ENCODE data around the gene PPP2R5C. TPM values are rescaled to one million over a fixed set of nuclear protein-coding genes. Genes with fewer than 3 reads are reported as not detected.
A peak's percentile ranks its signal among the peaks of the same experiment; 100 is the strongest.
"Not testable (repeated sequence)": the region's sequence is repeated elsewhere in the genome, so short reads cannot be mapped to it uniquely, and the experiment has no call there.

The PPP2R5C gene
- total RNA-seq, 1 donor from 2014 or later, result 174 TPM

DNA sequence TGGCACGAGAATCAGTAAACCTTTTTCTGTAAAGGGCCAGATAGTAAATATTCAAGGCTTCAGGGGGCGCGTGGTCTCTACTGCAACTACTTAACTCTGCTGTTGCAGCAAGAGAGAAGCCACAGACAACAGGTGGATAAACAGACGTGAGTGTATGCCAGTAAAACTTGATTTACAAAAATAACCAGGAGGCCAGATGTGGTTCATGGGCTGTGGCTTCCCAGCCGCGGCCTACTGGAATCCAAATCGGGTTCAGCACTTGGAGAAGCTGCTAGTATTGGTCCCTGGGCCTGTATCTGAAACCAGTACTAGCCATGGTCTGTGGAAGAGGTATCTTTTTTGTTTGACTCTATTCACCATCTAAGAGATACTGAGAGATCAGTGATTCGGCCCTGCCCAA, 13.3 kb downstream of the PPP2R5C start:
- FAIRE-seq (no peak), DNase-seq (ENCODE audit: low spot score in 2 of 2) (no peak)

DNA sequence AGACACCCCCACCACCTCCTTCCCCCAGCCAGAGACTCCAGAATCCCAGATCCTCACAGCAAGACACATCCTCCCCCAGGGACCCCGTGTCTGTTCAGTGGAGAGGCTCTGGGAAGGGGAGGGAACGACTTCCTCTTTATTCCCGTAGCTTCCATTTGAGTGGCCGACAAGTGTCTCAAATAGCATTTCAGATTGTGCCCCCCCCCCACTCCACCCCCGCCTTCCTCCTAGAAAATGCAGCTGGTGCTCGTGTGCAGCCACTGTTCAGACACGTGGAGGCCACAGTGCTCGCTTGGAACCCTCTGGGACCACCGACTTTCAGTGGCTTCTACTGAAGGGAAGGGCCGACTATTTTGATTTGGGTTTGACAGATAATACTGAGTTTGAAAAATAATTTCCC, 14.3 kb downstream of the PPP2R5C start:
- no peak for DNase-seq (ENCODE audit: low spot score in 2 of 2)
- FAIRE-seq, result no peak

DNA sequence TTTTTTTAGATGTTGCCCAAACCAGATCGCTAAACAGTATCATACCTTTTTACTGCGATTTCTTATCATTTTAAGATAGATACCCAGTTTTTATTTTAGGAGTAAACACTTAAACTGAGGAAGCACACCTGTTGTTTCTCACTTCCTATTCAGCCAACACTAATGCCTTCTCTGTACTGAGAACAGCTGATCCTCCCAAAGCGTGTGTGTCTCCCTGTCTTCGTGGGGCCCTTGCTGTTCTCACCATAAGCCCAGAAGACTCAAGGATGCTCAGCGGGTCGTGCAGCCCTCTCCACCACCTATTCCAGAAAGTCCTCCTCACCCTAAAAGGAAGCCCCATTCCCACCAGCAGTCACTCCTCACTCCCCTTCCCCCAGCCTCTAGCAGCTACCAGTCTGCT, 14.8 kb downstream of the PPP2R5C start:
- no peak for FAIRE-seq
- no peak for DNase-seq (ENCODE audit: low spot score in 2 of 2)

- FAIRE-seq (no peak), DNase-seq (ENCODE audit: low spot score in 2 of 2) (no peak)
These were observed 18.9 kb downstream of the PPP2R5C start for GRCh38 chr14:101780390-101780789.

DNA sequence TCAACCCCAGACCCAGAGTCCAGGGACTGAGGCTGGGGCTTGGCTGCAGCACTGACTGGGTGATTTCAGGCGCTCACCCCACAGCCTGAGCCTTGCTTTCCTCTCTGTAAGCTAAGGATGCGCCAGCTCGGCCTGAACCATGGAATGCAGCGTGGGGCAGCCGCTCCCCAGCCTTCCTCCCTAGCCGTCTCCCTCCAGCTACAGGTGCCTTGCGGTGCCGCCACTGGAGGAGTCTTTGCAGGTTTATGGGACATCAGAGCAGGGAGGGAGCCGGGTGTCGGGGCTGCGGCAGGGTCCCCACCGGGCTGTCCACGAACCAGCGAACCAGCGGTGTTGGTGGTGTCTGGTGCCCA, 19.4 kb downstream of the PPP2R5C start:
- FAIRE-seq (no peak), DNase-seq (ENCODE audit: low spot score in 2 of 2) (peak in 1 of 2 donors; percentile 37)

DNA sequence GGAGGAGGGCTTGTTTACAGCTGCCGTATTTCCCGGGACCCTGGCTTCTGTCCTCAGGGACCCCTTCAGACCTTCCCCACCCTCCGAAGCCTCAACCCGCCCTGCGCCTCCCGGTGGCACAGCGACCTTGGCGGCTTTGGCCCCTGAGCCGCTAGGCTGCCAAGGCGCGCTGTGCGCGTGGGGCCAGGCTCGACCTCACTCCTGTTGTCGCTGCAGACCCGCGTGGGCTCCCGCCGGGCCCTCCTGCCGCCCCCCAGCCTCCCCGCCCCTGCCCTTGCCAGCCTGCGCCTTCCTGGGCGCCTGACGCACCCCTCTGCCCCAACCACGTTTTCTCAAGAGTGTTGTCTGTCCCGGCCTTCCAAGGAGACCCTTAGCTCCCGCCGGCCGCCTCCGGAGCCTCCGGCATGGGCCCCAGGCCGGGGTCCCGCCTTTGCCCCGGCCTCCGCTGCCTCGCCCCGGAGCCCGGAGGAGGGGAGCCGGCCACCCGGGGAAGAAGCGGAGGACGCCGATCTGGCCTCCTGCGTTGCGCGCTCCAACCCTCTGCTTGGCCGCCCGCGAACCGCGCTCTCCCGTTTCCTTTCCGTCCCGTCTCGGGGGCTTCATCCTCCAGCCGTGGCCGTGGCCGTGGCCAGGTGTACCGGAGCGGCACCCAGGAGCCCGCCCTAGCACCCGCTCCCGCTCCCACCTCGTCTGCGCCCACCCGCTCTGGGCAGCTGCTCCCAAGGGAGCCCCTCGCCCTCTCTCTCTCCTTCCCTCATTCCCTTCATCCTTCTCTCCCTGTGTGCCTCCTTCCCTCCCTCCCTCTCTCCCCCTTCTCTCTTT, 19.9 kb downstream of the PPP2R5C start:
- FAIRE-seq (no peak), DNase-seq (ENCODE audit: low spot score in 2 of 2) (peak in 1 of 2 donors; percentile 53)

- FAIRE-seq (no peak), DNase-seq (ENCODE audit: low spot score in 2 of 2) (no peak)
These were observed 21.9 kb downstream of the PPP2R5C start for GRCh38 chr14:101783260-101784016.

GRCh38 chr14:101784631-101785030, 23.1 kb downstream of the PPP2R5C start:
- FAIRE-seq (no peak), DNase-seq (ENCODE audit: low spot score in 2 of 2) (no peak)

DNA sequence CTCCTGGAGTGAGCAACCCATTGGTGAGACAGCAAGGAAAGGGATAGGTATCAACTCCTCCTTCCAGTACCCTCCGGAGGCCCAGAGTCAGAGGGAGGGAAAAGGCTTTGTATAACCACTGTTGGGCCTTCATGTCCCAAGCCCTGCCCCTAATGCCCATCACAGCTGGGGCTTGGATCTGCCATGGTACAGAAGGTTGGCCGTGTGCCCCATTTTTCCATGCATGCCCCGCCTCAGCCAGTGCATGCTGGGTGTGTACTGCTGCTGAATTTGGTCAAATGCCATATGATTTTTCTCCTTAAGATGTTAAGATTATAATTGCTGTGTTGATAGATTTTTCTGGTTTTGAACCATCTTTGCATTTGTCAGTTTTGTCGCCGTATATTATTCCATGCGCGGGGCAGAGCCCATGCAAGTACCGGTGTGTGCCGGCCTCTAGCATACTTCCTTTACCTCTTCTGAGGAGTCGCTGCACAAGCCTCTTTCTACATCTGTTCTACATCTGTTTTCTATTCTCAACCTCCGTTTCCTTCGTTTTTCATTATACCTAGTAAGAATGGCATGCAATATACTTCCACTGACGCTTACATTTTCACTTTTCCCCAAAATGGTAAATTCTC, 26.6 kb downstream of the PPP2R5C start:
- no peak for DNase-seq (ENCODE audit: low spot score in 2 of 2)

DNA sequence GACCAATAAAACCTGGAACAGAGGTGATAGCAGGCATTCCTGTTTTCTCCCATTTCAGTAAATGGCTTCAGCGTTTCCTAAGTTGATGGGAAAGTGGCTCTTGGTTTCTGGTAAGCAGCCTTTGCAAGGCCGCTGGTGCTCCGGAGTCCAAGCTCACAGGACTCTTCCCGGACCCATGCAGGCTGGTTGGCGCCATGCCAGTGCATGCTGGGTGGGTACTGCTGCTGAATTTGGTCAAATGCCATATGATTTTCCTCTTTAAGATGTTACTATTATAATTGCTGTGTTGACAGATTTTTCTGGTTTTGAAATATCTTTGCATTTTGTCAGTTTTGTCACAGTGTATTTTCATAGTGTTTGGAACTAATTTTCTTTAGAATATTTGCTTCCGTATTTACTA, 27.7 kb downstream of the PPP2R5C start:
- DNase-seq (ENCODE audit: low spot score in 2 of 2), result no peak
- FAIRE-seq, result no peak

More for the DNA sequence above, 26.6 kb downstream of the PPP2R5C start:
- no peak for FAIRE-seq

- DNase-seq (ENCODE audit: low spot score in 2 of 2), result no peak
- no peak for FAIRE-seq
These were observed 28.7 kb downstream of the PPP2R5C start for GRCh38 chr14:101790232-101790631.

- no peak for FAIRE-seq
- DNase-seq (ENCODE audit: low spot score in 2 of 2), result peak in 1 of 2 donors; percentile 36
These were observed 30.5 kb downstream of the PPP2R5C start for GRCh38 chr14:101791919-101792572.

- no peak for FAIRE-seq
- no peak for DNase-seq (ENCODE audit: low spot score in 2 of 2)
These were observed 34.5 kb downstream of the PPP2R5C start for GRCh38 chr14:101796016-101796415.

- DNase-seq (ENCODE audit: low spot score in 2 of 2) (no peak), FAIRE-seq (no peak)
These were observed 35.0 kb downstream of the PPP2R5C start for GRCh38 chr14:101796479-101796878.

- no peak for DNase-seq (ENCODE audit: low spot score in 2 of 2)
- FAIRE-seq, result no peak
These were observed 36.3 kb downstream of the PPP2R5C start for GRCh38 chr14:101797856-101798255.

DNA sequence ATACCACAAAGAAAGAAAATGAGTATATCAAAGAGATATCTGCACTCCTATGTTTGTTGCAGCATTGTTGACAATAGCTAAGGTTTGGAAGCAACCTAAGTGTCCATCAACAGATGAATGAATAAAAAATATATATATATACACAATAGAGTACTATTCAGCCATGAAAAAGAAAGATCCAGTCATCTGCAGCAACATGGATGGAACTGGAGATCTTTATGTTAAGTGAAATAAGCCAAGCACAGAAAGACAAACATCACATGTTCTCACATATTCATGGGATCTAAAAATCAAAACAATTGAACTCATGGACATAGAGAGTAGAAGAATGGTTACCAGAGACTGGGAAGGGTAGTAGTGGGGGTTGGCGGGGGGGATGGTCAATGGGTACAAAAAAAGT, 42.9 kb downstream of the PPP2R5C start:
- not testable (repeated sequence) for FAIRE-seq; DNase-seq (ENCODE audit: low spot score in 2 of 2)

DNA sequence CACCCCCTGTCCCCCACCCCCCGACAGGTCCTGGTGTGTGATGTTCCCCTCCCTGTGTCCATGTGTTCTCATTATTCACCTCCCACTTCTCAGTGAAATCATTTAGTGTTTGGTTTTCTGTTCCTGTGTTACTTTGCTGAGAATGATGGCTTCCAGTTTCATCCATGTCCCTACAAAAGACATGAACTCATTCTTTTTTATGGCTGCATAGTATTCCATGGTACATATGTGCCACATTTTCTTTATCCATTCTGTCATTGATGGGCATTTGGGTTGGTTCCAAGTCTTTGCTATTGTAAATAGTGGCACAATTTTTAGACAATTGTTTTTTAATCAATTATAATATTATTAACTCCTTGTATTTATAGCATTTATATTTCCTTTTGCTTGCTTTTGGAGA, 44.7 kb downstream of the PPP2R5C start:
- DNase-seq (ENCODE audit: low spot score in 2 of 2); FAIRE-seq: not testable (repeated sequence)

- FAIRE-seq (no peak), DNase-seq (ENCODE audit: low spot score in 2 of 2) (no peak)
These were observed 46.6 kb downstream of the PPP2R5C start for GRCh38 chr14:101808020-101808641.

GRCh38 chr14:101808894-101809670, 47.6 kb downstream of the PPP2R5C start:
- FAIRE-seq (no peak), DNase-seq (ENCODE audit: low spot score in 2 of 2) (no peak)
